Type B pancreatic cell (in vitro differentiated cells): ENCODE data around the gene CRADD. TPM values are rescaled to one million over a fixed set of nuclear protein-coding genes. Genes with fewer than 3 reads are reported as not detected.

Source experiments
- DNase-seq: peaks from one replicate; pipeline ENCODE4 v3.0.0; 2021; ENCODE audit warnings: mixed read lengths; ENCODE audit not compliant: unreplicated experiment; ENCODE audit errors: extremely low spot score
- H3K27ac Mint-ChIP-seq: 2 replicates; pipeline ENCODE4 v1.8.0; 2021; ENCODE audit warnings: mild to moderate bottlenecking, mixed read lengths
- H3K27me3 Mint-ChIP-seq: 2 replicates; pipeline ENCODE4 v1.8.0; 2021; ENCODE audit warnings: mixed read lengths
- H3K36me3 Mint-ChIP-seq: 2 replicates; pipeline ENCODE4 v1.8.0; 2021; ENCODE audit warnings: mixed read lengths
- H3K4me1 Mint-ChIP-seq: one replicate; pipeline ENCODE4 v1.8.0; 2021; ENCODE audit warnings: mixed read lengths; ENCODE audit not compliant: unreplicated experiment
- H3K4me3 Mint-ChIP-seq: 2 replicates; pipeline ENCODE4 v1.8.0; 2021; ENCODE audit warnings: mild to moderate bottlenecking, mixed read lengths
- H3K9me3 Mint-ChIP-seq: 2 replicates; pipeline ENCODE4 v1.8.0; 2021; ENCODE audit warnings: mixed read lengths
- CTCF ChIP-seq: fragments of 200-600 bp; sonication (generic); conservative IDR thresholded peaks from 2 replicates; pipeline ENCODE4 v1.5.0; 2021; ENCODE audit warnings: antibody characterized with exemption, mild to moderate bottlenecking
- total RNA-seq: library from RNA; stranded (reverse); gene quantifications from 2 replicates; pipeline ENCODE4 v1.2.1, GENCODE V29; 2021; ENCODE audit warnings: low replicate concordance

The CRADD gene
- total RNA-seq, 1 donor from 2014 or later: 8.1 TPM

- H3K4me1 Mint-ChIP-seq: peaks cover 4% of the 10 kb centered on the region
- H3K36me3 Mint-ChIP-seq: no peaks in the 10 kb centered on the region
- H3K27ac Mint-ChIP-seq: no peak overlapping the region
- no peak overlapping the region for H3K4me3 Mint-ChIP-seq
- no peak for DNase-seq
- TF ChIP-seq CTCF: no peak
- H3K27me3 Mint-ChIP-seq: no peaks in the 10 kb centered on the region
- H3K9me3 Mint-ChIP-seq: no peaks in the 10 kb centered on the region
Observed at GRCh38 chr12:93827179-93827578, 150.0 kb downstream of the CRADD start.

- Mint-ChIP-seq H3K9me3 (no peaks in the 10 kb centered on the region), H3K27ac (no peak overlapping the region), H3K36me3 (no peaks in the 10 kb centered on the region), H3K4me3 (no peak overlapping the region), H3K27me3 (no peaks in the 10 kb centered on the region), H3K4me1 (peaks cover 4% of the 10 kb centered on the region)
- DNase-seq: no peak
- no peak for TF ChIP-seq CTCF
Observed at GRCh38 chr12:93827669-93828068, 150.5 kb downstream of the CRADD start.

DNA sequence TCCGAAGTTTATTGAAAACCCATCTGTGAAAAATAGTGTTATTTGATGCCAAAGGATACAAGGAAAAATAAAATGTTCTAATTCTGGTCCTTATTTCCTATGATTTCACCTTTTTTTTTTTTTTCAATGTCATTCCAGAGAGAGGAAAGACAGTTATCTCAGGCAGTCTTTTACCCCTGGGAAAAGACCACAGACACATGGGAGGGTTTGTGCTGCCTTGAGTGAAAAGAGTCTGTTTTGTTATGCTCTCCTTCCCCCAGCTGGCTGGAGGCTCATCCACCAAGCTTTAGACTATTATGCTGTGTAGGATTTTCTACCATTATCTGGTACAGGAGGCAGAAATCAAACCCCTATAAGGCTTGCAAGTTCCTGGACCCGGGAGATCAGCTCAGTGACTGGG lies 151.8 kb downstream of the CRADD start:
- no peak for DNase-seq
- Mint-ChIP-seq H3K4me3 (no peak overlapping the region), H3K9me3 (no peaks in the 10 kb centered on the region), H3K27ac (no peak overlapping the region), H3K4me1 (peaks cover 8% of the 10 kb centered on the region), H3K36me3 (no peaks in the 10 kb centered on the region), H3K27me3 (no peaks in the 10 kb centered on the region)
- no peak for TF ChIP-seq CTCF

GRCh38 chr12:93831374-93831773 lies 154.2 kb downstream of the CRADD start:
- TF ChIP-seq CTCF: no peak
- Mint-ChIP-seq H3K36me3 (no peaks in the 10 kb centered on the region), H3K4me1 (peaks cover 8% of the 10 kb centered on the region), H3K9me3 (peaks cover 6% of the 10 kb centered on the region), H3K27ac (no peak overlapping the region), H3K27me3 (no peaks in the 10 kb centered on the region), H3K4me3 (no peak overlapping the region)
- no peak for DNase-seq

DNA sequence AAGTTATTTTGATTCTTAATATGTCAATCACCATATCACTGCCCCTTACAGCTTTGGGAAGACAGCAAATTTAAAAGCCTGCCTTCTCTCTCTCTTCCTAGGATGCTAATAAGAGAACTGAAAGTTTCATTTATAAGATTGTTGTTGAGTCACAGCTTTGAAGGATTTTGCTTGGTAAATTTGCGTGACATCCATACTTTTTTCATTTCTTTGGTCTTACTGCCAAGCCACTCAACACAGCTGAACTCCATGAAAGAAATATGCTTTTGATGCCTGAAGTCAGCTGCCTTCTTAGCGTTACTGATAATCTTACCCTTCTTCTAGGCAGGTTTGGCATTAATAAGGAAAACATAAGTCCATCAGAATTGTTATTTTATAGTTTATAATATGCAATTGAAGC lies 155.0 kb downstream of the CRADD start:
- TF ChIP-seq CTCF: no peak
- no peak overlapping the region for H3K27ac Mint-ChIP-seq
- H3K27me3 Mint-ChIP-seq: no peaks in the 10 kb centered on the region
- H3K36me3 Mint-ChIP-seq: no peaks in the 10 kb centered on the region
- peaks cover 6% of the 10 kb centered on the region for H3K9me3 Mint-ChIP-seq
- no peak overlapping the region for H3K4me3 Mint-ChIP-seq
- DNase-seq: no peak
- peaks cover 12% of the 10 kb centered on the region for H3K4me1 Mint-ChIP-seq

DNA sequence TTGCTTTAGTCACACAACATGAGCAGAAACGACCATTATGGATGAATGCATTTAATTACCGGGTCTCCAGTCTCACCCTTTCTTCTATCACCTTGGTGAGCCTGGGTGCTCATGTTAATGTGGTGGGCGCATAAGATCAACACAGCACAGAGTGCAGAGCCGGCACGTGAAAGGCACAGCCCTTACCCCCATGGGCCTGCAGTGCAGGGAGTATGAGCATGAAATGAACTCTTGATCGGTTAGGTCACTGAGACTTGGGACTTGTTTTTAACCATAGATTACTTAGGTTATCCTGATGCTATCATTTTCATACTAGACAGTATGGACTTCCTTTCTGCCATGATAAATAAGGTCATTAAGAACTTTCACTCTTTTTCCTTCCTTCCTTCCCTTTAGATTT lies 156.8 kb downstream of the CRADD start:
- no peak for TF ChIP-seq CTCF
- Mint-ChIP-seq H3K9me3 (peaks cover 6% of the 10 kb centered on the region), H3K4me1 (peaks cover 21% of the 10 kb centered on the region), H3K36me3 (no peaks in the 10 kb centered on the region), H3K27ac (no peak overlapping the region), H3K27me3 (no peaks in the 10 kb centered on the region), H3K4me3 (no peak overlapping the region)
- DNase-seq: no peak
